RWPE1 (cell line): ENCODE measurements around the gene CUX1.

ENCODE experiments used
- CTCF ChIA-PET: fragments of 350-600 bp; sonication (Branson Sonifier 250); formaldehyde crosslinking; extraction: SDS; loops from one replicate; lab custom pipeline; 2021; lab: Yijun Ruan, JAX
- POLR2A ChIA-PET: fragments of 400-600 bp; formaldehyde crosslinking; extraction: SDS; loops from one replicate; lab custom pipeline; 2020; ENCODE audit warnings: antibody characterized with exemption; ENCODE audit not compliant: low non-redundant PET; lab: Yijun Ruan, JAX
- DNase-seq: peaks from one replicate; pipeline ENCODE4 v3.0.0; 2012; ENCODE audit warnings: low spot score
- H3K27ac ChIP-seq: fragments of 450-650 bp; 2 replicates; pipeline ENCODE4 v1.5.1; 2017
- TF ChIP-seq, protein P1 (sequence below): fragments of 450-650 bp; conservative IDR thresholded peaks from 2 replicates; pipeline ENCODE4 v1.5.1; 2017; ENCODE audit warnings: low read depth, mild to moderate bottlenecking

Gene CUX1

DNA sequence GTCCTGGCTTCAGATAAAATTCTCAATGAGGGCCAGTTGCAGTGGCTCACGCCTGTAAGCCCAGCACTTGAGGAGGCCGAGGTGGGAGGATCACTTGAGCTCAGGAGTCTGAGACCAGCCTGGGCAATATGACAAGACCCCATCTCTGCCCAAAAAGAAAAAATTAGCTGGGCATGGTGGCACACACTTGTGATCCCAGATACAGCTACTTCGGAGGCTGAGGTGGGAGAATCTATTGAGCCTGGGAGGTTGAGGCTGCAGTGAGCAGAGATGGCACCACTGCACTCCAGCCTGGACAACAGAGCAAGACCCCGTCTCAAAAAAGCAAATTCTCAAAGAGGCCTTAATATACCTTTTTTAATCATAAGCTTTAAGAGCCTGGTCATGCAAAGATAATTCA is 142.9 kb downstream of the CUX1 start:
- POLR2A ChIA-PET, result interaction anchor here (0.6 kb wide), 1 partner anchor 77 kb away, joined by 3 read pairs; no protein-coding TSS in a partner anchor
- no peak for DNase-seq
- TF ChIP-seq, protein P1, sequence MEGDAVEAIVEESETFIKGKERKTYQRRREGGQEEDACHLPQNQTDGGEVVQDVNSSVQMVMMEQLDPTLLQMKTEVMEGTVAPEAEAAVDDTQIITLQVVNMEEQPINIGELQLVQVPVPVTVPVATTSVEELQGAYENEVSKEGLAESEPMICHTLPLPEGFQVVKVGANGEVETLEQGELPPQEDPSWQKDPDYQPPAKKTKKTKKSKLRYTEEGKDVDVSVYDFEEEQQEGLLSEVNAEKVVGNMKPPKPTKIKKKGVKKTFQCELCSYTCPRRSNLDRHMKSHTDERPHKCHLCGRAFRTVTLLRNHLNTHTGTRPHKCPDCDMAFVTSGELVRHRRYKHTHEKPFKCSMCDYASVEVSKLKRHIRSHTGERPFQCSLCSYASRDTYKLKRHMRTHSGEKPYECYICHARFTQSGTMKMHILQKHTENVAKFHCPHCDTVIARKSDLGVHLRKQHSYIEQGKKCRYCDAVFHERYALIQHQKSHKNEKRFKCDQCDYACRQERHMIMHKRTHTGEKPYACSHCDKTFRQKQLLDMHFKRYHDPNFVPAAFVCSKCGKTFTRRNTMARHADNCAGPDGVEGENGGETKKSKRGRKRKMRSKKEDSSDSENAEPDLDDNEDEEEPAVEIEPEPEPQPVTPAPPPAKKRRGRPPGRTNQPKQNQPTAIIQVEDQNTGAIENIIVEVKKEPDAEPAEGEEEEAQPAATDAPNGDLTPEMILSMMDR, result no peak
- no peak overlapping the region for H3K27ac ChIP-seq
- CTCF ChIA-PET, result no interaction called here

DNA sequence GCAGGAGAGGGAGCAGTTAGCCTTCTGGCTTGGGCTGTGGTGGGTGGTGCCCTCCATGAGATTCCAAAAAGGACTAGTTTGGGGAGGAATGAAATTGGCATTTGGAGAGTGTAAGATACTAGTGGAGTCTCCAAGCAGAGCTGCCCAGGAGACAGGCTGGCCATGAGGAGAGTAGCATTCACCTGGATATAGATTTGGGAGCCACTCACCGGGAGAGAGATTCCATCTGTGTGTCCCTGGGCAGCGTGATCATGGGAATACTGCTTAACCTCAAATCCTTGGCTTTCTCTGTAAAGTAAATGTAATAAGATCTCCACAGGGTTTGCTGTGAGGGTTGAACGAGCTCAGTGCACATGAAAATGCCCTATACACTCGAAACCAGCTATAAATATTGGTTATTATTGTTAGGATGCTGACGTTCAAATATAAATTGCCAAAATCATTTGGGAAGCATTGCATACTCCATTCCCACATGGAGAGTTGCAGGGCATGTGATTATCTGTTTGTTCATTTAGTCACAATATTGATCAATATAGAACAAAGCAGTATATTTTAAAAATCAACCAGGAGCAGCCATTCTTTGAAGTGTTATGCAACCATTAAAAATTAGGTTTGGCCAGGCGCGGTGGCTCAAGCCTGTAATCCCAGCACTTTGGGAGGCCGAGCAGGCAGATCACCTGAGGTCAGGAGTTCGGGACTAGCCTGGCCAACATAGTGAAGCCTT is 143.7 kb downstream of the CUX1 start:
- no peak overlapping the region for H3K27ac ChIP-seq
- ChIA-PET POLR2A (interaction anchor here (0.6 kb wide), 1 partner anchor 78 kb away, joined by 3 read pairs; no protein-coding TSS in a partner anchor), CTCF (interaction anchor here (0.6 kb wide), 1 partner anchor 112 kb away, joined by 5 read pairs; no protein-coding TSS in a partner anchor)
- TF ChIP-seq, protein P1, result no peak
- no peak for DNase-seq

DNA sequence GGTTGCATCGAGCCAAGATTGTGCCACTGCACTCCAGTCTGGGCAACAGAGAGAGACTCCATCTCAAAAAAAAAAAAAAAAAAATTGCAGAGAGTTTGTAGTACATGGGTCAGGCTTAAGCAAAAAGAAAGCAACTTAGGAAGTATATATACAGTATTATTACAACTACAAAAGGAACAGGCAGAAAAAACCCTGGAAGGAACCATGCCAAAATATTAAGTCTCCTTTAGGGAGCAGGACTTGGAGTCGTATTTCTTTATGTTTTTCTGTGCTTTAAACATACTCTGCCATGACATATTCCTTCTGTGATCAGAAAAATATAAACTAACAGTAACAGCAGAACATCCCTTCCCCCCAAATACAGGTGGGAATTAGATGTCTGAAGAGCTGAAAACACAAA is 144.4 kb downstream of the CUX1 start:
- H3K27ac ChIP-seq, result no peak overlapping the region
- CTCF ChIA-PET, result interaction anchor here (0.6 kb wide), 1 partner anchor 113 kb away, joined by 5 read pairs; no protein-coding TSS in a partner anchor
- TF ChIP-seq, protein P1, result no peak
- no peak for DNase-seq
- POLR2A ChIA-PET, result no interaction called here

DNA sequence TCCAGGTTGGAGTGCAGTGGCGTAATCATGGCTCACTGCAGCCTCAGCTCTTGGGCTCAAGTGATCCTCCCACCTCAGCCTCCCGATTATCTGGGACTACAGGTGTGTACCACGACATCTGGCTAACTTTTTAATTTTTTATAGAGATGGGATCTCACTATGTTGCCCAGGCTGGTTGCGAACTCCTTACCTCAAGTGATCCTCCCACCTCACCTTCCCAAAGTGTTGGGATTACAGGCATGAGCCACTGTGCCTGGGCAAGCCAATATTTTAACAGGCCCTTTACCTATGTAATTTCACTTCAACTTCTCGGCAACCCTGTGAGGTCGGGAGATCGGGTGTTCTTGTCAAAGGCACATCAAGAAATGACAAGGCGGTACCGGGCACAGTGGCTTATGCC is 146.3 kb downstream of the CUX1 start:
- TF ChIP-seq, protein P1, result no peak
- ChIA-PET POLR2A (no interaction called here), CTCF (no interaction called here)
- no peak for DNase-seq
- no peak overlapping the region for H3K27ac ChIP-seq

DNA sequence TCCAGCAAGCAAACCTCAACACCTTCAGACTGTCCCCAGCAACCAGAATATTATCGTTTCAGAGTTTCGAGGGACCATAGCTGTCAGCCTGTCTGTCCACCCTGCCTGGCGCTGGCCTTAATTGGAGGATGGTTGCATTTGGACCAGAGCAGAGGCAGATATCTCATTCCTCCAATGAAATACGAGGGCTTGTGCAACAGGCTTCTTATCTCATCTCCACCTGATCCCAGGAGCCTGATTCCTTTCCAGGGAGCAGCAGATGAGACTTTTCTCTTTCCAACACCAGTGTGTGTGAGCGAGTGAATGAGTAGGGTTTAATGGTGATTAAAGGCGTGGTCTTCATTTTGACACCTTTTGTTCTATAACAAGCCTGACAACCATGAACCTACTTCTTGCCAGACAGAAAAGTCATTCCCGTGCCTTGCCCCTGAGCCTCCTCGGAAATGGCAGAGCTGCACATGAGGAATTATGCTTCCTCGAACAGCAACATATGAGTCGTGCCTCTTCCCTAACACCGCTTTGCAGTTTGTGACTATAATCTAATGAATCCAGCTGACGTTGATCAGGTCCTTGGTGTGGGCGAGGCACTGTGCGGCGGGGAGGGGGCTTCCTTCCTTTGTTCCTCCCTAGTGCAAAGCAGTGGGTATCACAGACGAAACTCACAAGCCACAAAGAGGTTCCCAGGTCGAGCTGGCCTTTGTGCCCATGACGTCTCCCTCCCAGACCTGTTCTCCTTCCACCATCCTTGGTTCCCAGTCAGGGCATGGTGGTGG is 147.4 kb downstream of the CUX1 start:
- DNase-seq, result no peak
- POLR2A ChIA-PET, result no interaction called here
- TF ChIP-seq, protein P1, result no peak
- CTCF ChIA-PET, result no interaction called here
- H3K27ac ChIP-seq, result no peak overlapping the region

DNA sequence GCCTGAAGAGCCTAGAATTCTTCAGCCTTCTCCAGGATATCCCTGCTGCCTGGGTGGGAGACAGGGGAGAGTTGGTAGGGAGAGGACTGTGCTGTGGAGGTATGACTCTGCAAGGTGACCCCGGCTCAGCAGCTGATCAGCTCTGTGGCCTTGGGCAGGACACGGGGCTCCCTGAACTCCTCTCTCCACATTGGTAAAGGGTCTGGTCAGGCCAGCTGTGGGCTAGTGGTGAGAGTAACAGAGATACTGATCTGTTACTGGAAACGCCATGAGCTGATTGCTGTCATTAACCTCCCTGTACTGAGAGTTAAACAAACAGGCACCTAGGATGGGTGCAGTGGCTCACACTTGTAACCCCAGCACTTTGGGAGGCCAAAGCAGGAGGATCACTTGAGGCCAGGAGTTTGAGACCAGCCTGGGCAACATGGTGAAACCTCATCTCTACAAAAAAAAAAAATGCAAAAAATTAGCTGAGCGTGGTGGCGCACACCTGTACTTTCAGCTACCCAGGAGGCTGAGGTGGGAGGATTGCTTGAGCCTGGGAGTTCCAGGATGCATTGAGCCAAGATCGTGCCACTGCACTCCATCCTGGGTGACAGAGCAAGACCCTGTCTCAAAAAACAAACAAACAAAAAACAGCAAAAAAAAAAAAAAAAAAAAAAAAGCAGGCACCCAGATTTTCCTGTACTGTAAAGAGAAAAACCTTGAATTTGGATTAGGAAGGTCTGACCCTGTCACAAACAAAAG is 151.5 kb downstream of the CUX1 start:
- ChIA-PET POLR2A (no interaction called here), CTCF (no interaction called here)
- H3K27ac ChIP-seq, result 0 out of 2 replicates have a peak overlapping the region, but pooled peaks have one; percentile 1
- TF ChIP-seq, protein P1, result no peak
- no peak for DNase-seq
